ENCODE measurements around the gene SH3RF3. TPM values are rescaled to one million over a fixed set of nuclear protein-coding genes. Genes with fewer than 3 reads are reported as not detected.

Gene SH3RF3
- polyA plus RNA-seq, 1 of the 3 experiments (the other 2 are of a cell fraction), result 1.9 TPM

DNA sequence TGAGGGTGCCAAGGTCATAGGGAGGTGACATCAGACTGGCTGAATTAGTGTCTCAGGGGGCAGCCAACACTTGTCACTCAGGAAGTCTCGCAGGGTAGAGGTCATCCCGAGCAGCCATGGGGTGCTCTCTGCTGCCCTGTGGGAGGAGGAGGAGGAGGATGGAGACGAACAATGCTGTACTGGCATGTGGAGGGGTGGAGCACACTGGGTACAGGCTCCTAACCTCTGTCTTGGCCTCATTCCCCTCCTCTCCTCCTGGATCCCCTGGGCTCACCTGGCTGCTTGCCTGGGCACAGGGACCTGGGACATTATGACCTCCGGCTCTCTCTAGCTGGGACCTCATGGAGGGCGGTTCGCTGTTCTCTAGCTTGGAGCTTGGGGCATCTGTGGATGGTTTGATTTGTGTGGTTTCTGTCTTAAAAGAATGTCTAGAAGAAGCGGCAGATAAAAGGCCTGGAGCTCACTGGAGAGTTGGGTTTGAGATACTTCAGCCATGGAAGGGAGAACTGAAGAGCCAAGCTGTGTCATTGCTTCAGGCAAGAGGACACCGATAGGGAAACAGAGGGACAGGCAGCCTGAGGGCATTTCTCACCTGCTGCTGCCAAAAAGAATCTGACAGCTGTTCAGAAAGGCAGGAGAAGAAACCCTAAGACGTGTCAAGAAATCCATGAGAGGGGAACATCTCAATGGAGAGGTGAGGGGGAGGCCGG, 351.6 kb downstream of the SH3RF3 start:
- no peaks in the 10 kb centered on the region for H4K20me1 ChIP-seq (ENCODE audit: insufficient read depth)
- TF ChIP-seq, protein P1, sequence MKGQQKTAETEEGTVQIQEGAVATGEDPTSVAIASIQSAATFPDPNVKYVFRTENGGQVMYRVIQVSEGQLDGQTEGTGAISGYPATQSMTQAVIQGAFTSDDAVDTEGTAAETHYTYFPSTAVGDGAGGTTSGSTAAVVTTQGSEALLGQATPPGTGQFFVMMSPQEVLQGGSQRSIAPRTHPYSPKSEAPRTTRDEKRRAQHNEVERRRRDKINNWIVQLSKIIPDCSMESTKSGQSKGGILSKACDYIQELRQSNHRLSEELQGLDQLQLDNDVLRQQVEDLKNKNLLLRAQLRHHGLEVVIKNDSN (IDR thresholded peaks at IDR 0.05; ENCODE audit: borderline replicate concordance, low read depth), result no peak
- no peak for TF ChIP-seq POLR2AphosphoS5 (IDR thresholded peaks at IDR 0.05; ENCODE audit: low read depth, low read length)
- TF ChIP-seq JUND (IDR thresholded peaks at IDR 0.05), result no peak
- no peak for TF ChIP-seq GABPA (IDR thresholded peaks at IDR 0.05; ENCODE audit: low read depth)
- TF ChIP-seq SIN3A (IDR thresholded peaks at IDR 0.05; ENCODE audit: borderline replicate concordance, low read depth, low read length), result no peak
- TF ChIP-seq, protein P2, sequence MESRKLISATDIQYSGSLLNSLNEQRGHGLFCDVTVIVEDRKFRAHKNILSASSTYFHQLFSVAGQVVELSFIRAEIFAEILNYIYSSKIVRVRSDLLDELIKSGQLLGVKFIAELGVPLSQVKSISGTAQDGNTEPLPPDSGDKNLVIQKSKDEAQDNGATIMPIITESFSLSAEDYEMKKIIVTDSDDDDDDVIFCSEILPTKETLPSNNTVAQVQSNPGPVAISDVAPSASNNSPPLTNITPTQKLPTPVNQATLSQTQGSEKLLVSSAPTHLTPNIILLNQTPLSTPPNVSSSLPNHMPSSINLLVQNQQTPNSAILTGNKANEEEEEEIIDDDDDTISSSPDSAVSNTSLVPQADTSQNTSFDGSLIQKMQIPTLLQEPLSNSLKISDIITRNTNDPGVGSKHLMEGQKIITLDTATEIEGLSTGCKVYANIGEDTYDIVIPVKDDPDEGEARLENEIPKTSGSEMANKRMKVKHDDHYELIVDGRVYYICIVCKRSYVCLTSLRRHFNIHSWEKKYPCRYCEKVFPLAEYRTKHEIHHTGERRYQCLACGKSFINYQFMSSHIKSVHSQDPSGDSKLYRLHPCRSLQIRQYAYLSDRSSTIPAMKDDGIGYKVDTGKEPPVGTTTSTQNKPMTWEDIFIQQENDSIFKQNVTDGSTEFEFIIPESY (IDR thresholded peaks at IDR 0.05; ENCODE audit: borderline replicate concordance, low read depth), result no peak
- TF ChIP-seq, protein P3, sequence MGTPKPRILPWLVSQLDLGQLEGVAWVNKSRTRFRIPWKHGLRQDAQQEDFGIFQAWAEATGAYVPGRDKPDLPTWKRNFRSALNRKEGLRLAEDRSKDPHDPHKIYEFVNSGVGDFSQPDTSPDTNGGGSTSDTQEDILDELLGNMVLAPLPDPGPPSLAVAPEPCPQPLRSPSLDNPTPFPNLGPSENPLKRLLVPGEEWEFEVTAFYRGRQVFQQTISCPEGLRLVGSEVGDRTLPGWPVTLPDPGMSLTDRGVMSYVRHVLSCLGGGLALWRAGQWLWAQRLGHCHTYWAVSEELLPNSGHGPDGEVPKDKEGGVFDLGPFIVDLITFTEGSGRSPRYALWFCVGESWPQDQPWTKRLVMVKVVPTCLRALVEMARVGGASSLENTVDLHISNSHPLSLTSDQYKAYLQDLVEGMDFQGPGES (IDR thresholded peaks at IDR 0.05; ENCODE audit: low read depth, low read length), result no peak
- no peak for TF ChIP-seq RCOR1 (IDR thresholded peaks at IDR 0.05; ENCODE audit: low read length)
- no peak for TF ChIP-seq TAF1 (IDR thresholded peaks at IDR 0.05; ENCODE audit: borderline replicate concordance, low read depth, low read length)
- no peak overlapping the region for H2AFZ ChIP-seq (ENCODE audit: low read depth)
- H3K27me3 ChIP-seq (ENCODE audit: insufficient read depth), result no peaks in the 10 kb centered on the region
- 90% methylated on average over 8 of the region's 10 CpGs for WGBS (ENCODE audit: low lambda C conversion rate)
- DNase-seq, result no peak
- H3K4me1 ChIP-seq (ENCODE audit: control insufficient read depth in 1 of 2, insufficient read depth in 2 of 2, low read depth in 1 of 2, low read length in 1 of 2), result peaks cover 0 to 10% of the 10 kb centered on the region in 2 experiments; a peak in 2 of 4 replicates
- H3K27ac ChIP-seq (ENCODE audit: low read depth in 2 of 2, low read length in 1 of 2), result no peak overlapping the region
- H3F3A ChIP-seq (replicated peaks; ENCODE audit: insufficient read depth), result no peaks in the 10 kb centered on the region
- no peak overlapping the region for H3K4me3 ChIP-seq (ENCODE audit: low read depth in 2 of 2, low read length in 1 of 2)
- H3K9ac ChIP-seq, result no peak overlapping the region
- H3K79me2 ChIP-seq (ENCODE audit: insufficient read depth), result no peaks in the 10 kb centered on the region
- CTCF ChIA-PET, result interaction anchor here (0.6 to 3.9 kb wide), 3 partner anchors 23 to 352 kb away, joined by 3 to 24 read pairs (median 3); no protein-coding TSS in a partner anchor
- no peak overlapping the region for H3K4me2 ChIP-seq
- H3K9me2 ChIP-seq, result no peaks in the 10 kb centered on the region
- POLR2A ChIA-PET, result no interaction called here
- no peaks in the 10 kb centered on the region for H3K9me3 ChIP-seq
- H3K36me3 ChIP-seq (replicated peaks in 1 of 2; ENCODE audit: control insufficient read depth in 1 of 2, insufficient read depth in 2 of 2, low read length in 1 of 2), result no peaks in the 10 kb centered on the region

DNA sequence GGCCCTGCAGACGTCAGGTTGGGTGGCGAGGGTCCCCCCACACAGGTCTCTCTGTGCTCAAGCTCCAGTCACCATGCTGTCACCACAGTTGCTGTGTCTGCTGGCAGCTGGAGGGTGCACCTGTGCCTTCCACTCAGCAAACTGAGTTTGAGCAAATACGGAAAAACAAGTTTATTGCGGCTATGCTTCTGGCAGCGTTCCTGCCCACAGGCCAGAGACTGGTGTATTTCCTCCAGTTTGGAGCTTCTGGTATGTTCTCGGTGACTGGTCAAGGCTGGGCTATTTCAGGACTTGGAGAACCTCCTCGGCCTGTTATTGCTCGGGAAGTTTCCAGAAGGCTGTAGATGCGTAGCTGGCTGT, 352.2 kb downstream of the SH3RF3 start:
- Histone ChIP-seq H3K27me3 (ENCODE audit: insufficient read depth) (no peaks in the 10 kb centered on the region), H3K79me2 (ENCODE audit: insufficient read depth) (no peaks in the 10 kb centered on the region), H3K9me2 (no peaks in the 10 kb centered on the region), H2AFZ (ENCODE audit: low read depth) (no peak overlapping the region), H3K4me2 (no peak overlapping the region), H4K20me1 (ENCODE audit: insufficient read depth) (no peaks in the 10 kb centered on the region), H3K4me1 (ENCODE audit: control insufficient read depth in 1 of 2, insufficient read depth in 2 of 2, low read depth in 1 of 2, low read length in 1 of 2) (peaks cover 0 to 10% of the 10 kb centered on the region in 2 experiments; a peak in 2 of 4 replicates), H3K9me3 (no peaks in the 10 kb centered on the region), H3K9ac (no peak overlapping the region), H3F3A (replicated peaks; ENCODE audit: insufficient read depth) (no peaks in the 10 kb centered on the region), H3K27ac (ENCODE audit: low read depth in 2 of 2, low read length in 1 of 2) (no peak overlapping the region), H3K4me3 (ENCODE audit: low read depth in 2 of 2, low read length in 1 of 2) (no peak overlapping the region), H3K36me3 (replicated peaks in 1 of 2; ENCODE audit: control insufficient read depth in 1 of 2, insufficient read depth in 2 of 2, low read length in 1 of 2) (no peaks in the 10 kb centered on the region)
- POLR2A ChIA-PET, result no interaction called here
- no peak for DNase-seq
- TF ChIP-seq GABPA (IDR thresholded peaks at IDR 0.05; ENCODE audit: low read depth) (no peak), TAF1 (IDR thresholded peaks at IDR 0.05; ENCODE audit: borderline replicate concordance, low read depth, low read length) (no peak), EP300 (IDR thresholded peaks at IDR 0.05; ENCODE audit: borderline replicate concordance in 1 of 2, low read depth in 1 of 2, low read length in 1 of 2) (no peak), FOXJ3 (CRISPR knock-in tag; IDR thresholded peaks at IDR 0.05) (no peak)
- CTCF ChIA-PET, result interaction anchor here (3.9 kb wide), 1 partner anchor 29 kb away, joined by 24 read pairs; no protein-coding TSS in a partner anchor
- WGBS (ENCODE audit: low lambda C conversion rate), result 92% methylated on average over 7 of the region's 9 CpGs

All from SK-N-SH (cell line).